Measurements from ENCODE around the gene DOCK2.
"Not testable (repeated sequence)": the region's sequence is repeated elsewhere in the genome, so short reads cannot be mapped to it uniquely, and the experiment has no call there.

The DOCK2 gene

DNA sequence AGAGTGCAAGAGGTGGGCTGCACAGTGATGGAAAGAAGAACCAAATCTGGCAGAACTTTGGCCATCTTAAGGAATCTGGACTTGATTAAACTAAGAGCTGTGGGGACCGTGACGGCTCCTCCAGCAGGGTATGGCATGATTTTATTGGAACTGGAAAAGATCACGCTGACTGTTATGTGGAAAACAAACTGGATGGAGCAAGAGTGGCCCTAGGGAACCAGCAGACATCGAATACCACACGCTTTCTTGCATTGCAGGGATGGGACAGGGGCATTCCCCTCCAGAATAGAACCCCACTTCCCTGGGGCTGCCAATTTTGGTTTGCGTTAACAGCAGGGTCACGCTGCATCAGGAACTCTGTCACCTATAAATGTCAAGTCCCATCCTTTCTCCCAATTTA lies 304.5 kb downstream of the DOCK2 start:
- no peak for DNase-seq (ENCODE audit: low read depth, low spot score)

GRCh38 chr5:169942181-169942580 lies 305.1 kb downstream of the DOCK2 start:
- no peak for DNase-seq (ENCODE audit: low read depth, low spot score)

DNA sequence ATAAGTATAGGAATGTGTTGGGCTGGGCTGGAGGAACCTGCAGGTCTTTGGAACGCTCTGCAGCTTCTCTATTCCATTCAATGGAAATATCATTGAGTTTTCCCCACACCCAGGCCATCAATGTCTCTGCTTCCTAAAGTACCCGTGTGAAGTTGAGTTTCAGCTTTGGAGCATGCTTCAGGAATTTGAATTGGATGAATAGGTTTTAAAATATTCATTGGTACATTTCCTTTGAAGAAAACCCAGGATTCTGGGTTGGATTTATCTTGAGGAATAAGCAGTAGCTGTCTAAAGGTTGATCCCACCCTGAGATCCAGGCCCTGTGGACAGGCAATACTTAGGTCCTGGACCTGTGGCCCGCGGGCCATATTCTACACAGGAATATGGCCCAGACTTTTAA lies 306.0 kb downstream of the DOCK2 start:
- no peak for DNase-seq (ENCODE audit: low read depth, low spot score)

GRCh38 chr5:169944115-169944514 lies 307.0 kb downstream of the DOCK2 start:
- DNase-seq (ENCODE audit: low read depth, low spot score) = no peak

DNA sequence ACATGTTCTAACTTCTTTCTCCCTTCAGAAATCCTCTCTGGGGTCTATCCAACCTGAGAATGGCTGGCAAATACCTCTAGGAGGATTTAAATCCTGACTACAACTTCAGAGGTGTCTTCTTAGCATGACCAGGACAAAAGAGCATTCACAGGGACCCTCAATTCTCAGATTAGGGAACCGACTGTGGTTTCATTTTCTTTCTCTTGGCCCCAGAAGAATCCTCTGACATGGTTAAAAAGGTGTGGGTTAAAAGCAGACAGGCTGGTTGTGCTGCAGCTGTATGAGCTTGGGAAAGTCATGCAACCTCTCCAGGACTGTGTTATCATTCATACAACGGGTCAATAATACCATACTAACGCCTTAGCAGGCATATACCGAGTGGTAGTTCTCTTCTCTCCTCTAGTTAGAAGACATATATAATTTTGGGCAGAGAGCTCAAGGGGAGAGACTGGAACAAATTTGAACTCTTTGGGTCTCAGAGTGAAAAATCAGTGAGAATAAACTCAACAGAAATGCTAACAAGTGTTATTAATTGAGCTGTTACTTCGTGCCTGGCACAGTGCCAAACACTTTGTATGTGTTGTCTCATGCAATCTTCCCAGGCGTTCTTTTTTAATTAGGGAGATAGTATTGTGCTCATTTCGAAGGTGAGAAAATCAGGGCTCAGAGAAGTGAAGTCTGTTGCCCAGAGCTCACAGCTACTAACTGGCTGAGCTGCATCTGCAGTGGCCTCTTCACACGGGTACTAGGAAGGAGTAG lies 308.0 kb downstream of the DOCK2 start:
- no peak for DNase-seq (ENCODE audit: low read depth, low spot score)

DNA sequence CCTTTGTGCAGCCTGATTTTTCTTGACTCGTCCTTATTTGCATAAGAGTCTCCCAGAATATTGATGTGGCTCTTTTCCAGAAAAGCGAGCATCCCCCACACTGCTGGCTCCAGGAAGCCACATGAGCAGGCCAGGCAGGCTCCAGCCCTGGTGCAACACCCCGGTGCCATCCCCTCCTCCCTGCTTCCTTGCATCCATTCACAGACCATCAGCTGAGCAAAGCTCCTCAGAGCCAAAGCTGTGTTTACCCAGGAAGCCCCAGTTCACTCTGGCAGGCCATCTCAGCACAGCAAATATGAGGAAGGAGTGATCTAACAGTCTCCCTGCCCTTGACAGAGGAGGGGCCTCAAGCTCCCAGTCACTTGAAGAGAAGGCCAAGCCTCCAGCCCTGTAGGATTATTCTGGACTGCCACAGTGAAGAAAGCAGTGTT lies 308.8 kb downstream of the DOCK2 start:
- no peak for DNase-seq (ENCODE audit: low read depth, low spot score)

- no peak for DNase-seq (ENCODE audit: low read depth, low spot score)
These were observed 309.7 kb downstream of the DOCK2 start for GRCh38 chr5:169946743-169947295.

- DNase-seq (ENCODE audit: low read depth, low spot score) = no peak
These were observed 313.3 kb downstream of the DOCK2 start for GRCh38 chr5:169950333-169950732.

DNA sequence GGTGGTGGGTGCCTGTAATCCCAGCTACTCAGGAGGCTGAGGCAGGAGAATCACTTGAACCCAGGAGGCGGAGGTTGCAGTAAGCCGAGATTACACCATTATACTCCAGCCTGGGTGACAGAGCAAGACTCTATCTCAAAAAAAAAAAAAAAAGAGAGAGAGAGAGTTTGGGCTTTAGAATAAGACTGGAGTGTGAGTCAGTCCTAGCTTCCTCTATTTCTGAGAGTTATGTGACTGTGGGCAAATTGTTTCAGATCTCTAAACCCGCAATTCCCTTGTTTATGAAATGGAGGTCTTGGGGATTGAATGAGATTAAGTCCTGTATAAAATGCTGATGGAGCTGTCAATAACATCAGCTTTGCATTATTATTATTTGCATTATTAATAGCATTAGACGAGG lies 316.1 kb downstream of the DOCK2 start:
- not testable (repeated sequence) for DNase-seq (ENCODE audit: low read depth, low spot score)

GRCh38 chr5:169954786-169955185 lies 317.7 kb downstream of the DOCK2 start:
- DNase-seq (ENCODE audit: low read depth, low spot score) = no peak

DNA sequence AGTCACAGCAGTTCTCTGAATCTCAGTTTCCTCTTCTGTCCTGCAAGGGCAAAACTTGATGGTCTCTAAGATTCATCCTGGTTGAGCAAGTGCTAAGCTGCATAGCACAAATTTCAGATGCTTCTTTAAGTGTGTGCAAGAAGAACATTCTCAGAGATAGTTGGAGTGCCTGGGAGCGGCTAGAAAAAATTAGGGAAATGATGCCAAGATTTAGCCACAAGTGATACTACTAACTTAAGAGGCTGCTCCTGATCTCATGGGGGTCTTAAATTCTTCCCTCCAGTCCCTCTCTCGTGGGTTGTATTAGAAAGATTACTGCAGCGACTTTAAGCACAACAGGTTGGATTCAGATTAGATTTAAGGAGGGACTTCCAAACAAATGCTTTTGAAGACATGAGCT lies 319.1 kb downstream of the DOCK2 start:
- no peak for DNase-seq (ENCODE audit: low read depth, low spot score)

GRCh38 chr5:169956756-169957155 lies 319.7 kb downstream of the DOCK2 start:
- DNase-seq (ENCODE audit: low read depth, low spot score) = no peak

GRCh38 chr5:169958278-169958677 lies 321.2 kb downstream of the DOCK2 start:
- DNase-seq (ENCODE audit: low read depth, low spot score) = no peak

GRCh38 chr5:169960659-169961058 lies 323.6 kb downstream of the DOCK2 start:
- DNase-seq (ENCODE audit: low read depth, low spot score) = no peak

DNA sequence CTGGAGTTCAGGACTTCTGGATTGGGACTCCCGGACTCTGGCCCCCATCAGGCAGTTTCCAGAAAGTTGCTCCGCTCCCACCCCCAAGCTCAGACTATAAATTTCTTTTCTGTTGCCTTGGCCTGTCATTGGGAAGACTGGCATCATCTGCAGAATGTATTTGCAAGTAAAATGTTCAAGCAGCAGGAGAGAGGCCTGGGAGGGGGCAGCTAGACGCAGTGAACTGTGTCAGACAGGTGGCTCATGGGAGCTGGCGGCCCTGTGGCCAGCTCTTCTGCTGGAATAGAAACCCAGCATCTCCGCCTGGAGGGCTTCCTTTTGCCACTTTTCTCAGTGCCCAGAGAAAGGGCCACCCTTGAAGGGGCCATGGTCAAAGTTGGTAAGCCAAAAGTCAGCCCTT lies 327.2 kb downstream of the DOCK2 start:
- no peak for DNase-seq (ENCODE audit: low read depth, low spot score)

GRCh38 chr5:169970339-169970738 lies 333.3 kb downstream of the DOCK2 start:
- no peak for DNase-seq (ENCODE audit: low read depth, low spot score)

DNA sequence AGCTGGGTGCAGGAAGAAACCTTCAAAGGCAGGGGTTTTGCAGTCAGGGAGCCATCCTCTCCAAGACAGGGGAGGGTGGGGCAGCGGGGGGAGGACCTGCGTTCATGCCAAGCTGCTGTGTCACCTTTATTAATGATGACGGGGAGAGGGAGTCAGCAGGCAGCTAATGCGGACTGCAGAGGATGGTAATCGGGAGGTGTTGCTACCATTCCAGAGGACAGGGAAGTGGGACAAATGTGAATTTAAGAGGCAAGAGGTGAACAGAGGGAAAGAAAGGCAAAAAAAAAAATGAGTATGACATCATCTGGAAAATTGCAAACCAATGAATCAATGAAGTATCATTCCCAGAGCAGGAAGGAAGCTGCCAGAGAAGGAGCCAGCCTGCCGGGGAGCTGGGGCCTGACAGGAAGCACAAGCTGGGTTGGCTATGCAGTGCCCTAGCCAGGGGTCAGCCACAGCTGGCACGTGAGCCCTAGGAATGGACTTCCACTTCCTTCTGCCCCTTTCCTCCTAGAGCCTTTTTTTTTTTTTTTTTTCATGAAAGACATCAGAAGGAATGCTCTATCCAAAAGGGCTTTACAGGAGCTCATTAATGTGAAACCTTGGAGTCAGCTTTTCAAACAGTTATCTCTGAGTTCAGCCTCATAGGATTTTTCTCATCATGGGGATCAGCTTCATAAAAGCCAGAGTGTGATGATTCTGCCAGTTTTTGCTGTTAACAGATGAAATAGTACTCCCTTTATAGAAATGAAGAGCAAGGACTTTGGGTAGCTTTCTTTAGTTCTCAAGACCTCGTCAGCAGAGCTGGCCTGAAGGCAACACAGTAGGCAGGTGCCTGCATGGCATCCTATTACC lies 334.1 kb downstream of the DOCK2 start:
- DNase-seq (ENCODE audit: low read depth, low spot score) = no peak

DNA sequence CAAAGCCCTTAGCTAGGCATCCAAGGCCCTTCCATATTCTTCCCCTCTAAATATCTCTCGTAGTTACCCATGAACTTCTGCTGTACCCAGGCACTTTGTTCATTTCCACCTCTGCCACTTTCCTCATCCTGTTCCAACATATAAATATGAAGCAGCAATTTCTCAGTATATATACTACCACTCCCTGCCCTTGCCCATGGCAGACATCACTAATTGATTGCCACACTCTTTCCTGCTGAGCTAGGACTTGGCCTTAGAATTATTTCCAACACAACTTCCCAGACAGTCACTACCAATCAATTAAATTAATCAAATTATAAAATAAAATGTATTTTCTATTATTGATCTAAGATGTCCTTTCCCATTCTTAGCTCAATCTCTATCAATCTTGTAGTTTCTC lies 334.7 kb downstream of the DOCK2 start:
- DNase-seq (ENCODE audit: low read depth, low spot score) = no peak

DNA sequence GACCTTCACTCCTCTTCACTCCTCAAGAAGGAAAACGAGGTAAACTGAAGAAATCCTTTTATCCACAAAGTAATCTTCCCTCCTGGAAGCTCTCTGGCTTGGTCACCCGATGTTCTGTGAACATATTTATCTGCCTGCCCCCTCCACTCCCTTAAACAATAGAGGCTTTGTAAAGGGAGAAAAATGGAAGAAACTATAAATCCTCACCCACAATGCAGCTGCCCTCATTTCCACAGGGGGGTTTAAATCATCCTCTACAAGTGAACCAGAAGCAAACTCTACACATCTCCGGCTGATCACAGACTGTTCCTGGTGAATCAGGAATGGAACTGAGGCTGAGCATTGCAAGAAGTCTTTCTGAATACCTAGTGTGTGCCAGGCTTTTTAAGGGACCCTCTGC lies 336.0 kb downstream of the DOCK2 start:
- DNase-seq (ENCODE audit: low read depth, low spot score) = no peak

GRCh38 chr5:169974121-169974770 lies 337.2 kb downstream of the DOCK2 start:
- no peak for DNase-seq (ENCODE audit: low read depth, low spot score)

- no peak for DNase-seq (ENCODE audit: low read depth, low spot score)
These were observed 341.6 kb downstream of the DOCK2 start for GRCh38 chr5:169978714-169979113.

DNA sequence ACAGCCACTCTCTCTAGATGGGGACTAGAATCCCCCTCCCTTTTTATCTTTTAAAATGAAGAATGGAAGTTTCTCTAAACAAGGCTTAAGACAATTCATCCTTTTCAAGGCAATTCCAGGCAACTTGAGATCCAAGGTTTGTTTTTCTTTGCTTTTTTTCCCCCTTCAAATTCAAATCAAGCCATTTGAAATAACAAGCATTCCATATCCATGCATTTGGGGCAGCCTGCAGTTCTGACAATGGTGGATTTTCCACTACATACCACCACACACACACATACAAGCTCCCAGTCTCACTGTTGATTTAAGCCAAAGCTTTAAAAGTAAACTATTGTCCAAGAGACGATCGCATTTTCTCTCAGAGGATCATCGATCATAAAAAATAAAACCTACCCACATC lies 342.8 kb downstream of the DOCK2 start:
- no peak for DNase-seq (ENCODE audit: low read depth, low spot score)
